ENCODE measurements around the gene PTPRN2.

Gene PTPRN2

GRCh38 chr7:157975401-157976372 lies 611.9 kb downstream of the PTPRN2 start:
- no peak overlapping the region for H3K4me2 ChIP-seq (ENCODE audit: low read length)
- H3K27me3 ChIP-seq (ENCODE audit: insufficient read depth, low read length, poor library complexity): no peaks in the 10 kb centered on the region
- H3K27ac ChIP-seq (ENCODE audit: low read depth, low read length): no peak overlapping the region
- H2AK5ac ChIP-seq (ENCODE audit: low read length): no peak overlapping the region
- H3K36me3 ChIP-seq (ENCODE audit: control insufficient read depth, insufficient read depth, low read length): no peaks in the 10 kb centered on the region
- no peak overlapping the region for H3K18ac ChIP-seq (ENCODE audit: low read length)
- H3K4me3 ChIP-seq (ENCODE audit: low read length): no peak overlapping the region
- H3K4me1 ChIP-seq (ENCODE audit: control insufficient read depth, low read depth, low read length): no peaks in the 10 kb centered on the region
- no peak overlapping the region for H2BK15ac ChIP-seq (replicated peaks; ENCODE audit: low read depth)
- no peak overlapping the region for H3K56ac ChIP-seq (ENCODE audit: low read length)
- no peak overlapping the region for H3K23ac ChIP-seq (ENCODE audit: low read length)
- no peak overlapping the region for H4K8ac ChIP-seq (ENCODE audit: low read depth, low read length)
- H3K79me1 ChIP-seq (ENCODE audit: low read length): no peaks in the 10 kb centered on the region
- H4K5ac ChIP-seq (ENCODE audit: low read length): no peak overlapping the region
- no peaks in the 10 kb centered on the region for H3K79me2 ChIP-seq (ENCODE audit: control insufficient read depth, insufficient read depth, low read length)
- no CpG with 5 or more reads among the region's 21 CpGs for WGBS (ENCODE audit: extremely low coverage, insufficient coverage, low lambda C conversion rate)
- no peak overlapping the region for H2BK120ac ChIP-seq (ENCODE audit: low read depth, low read length)
- no peak for DNase-seq
- H3K9ac ChIP-seq (ENCODE audit: low read length): no peak overlapping the region
- H3K4ac ChIP-seq (ENCODE audit: low read depth, low read length): no peak overlapping the region
- no peak overlapping the region for H2BK5ac ChIP-seq (ENCODE audit: low read length)

GRCh38 chr7:157974678-157975230 lies 612.9 kb downstream of the PTPRN2 start:
- Histone ChIP-seq H3K4me2 (ENCODE audit: low read length) (no peak overlapping the region), H3K27me3 (ENCODE audit: insufficient read depth, low read length, poor library complexity) (no peaks in the 10 kb centered on the region), H3K79me1 (ENCODE audit: low read length) (no peaks in the 10 kb centered on the region), H2BK5ac (ENCODE audit: low read length) (no peak overlapping the region), H3K36me3 (ENCODE audit: control insufficient read depth, insufficient read depth, low read length) (no peaks in the 10 kb centered on the region), H2BK120ac (ENCODE audit: low read depth, low read length) (no peak overlapping the region), H2BK15ac (replicated peaks; ENCODE audit: low read depth) (no peak overlapping the region), H3K79me2 (ENCODE audit: control insufficient read depth, insufficient read depth, low read length) (no peaks in the 10 kb centered on the region), H3K9ac (ENCODE audit: low read length) (no peak overlapping the region), H3K23ac (ENCODE audit: low read length) (no peak overlapping the region), H3K27ac (ENCODE audit: low read depth, low read length) (no peak overlapping the region), H3K4ac (ENCODE audit: low read depth, low read length) (no peak overlapping the region), H3K18ac (ENCODE audit: low read length) (no peak overlapping the region), H4K5ac (ENCODE audit: low read length) (no peak overlapping the region), H4K8ac (ENCODE audit: low read depth, low read length) (no peak overlapping the region), H2AK5ac (ENCODE audit: low read length) (no peak overlapping the region), H3K4me3 (ENCODE audit: low read length) (no peak overlapping the region), H3K4me1 (ENCODE audit: control insufficient read depth, low read depth, low read length) (no peaks in the 10 kb centered on the region), H3K56ac (ENCODE audit: low read length) (no peak overlapping the region)
- no peak for DNase-seq
- WGBS (ENCODE audit: extremely low coverage, insufficient coverage, low lambda C conversion rate): no CpG with 5 or more reads among the region's 11 CpGs

GRCh38 chr7:157973971-157974677 lies 613.5 kb downstream of the PTPRN2 start:
- no peak overlapping the region for H3K56ac ChIP-seq (ENCODE audit: low read length)
- no peak overlapping the region for H3K9ac ChIP-seq (ENCODE audit: low read length)
- no peaks in the 10 kb centered on the region for H3K27me3 ChIP-seq (ENCODE audit: insufficient read depth, low read length, poor library complexity)
- WGBS (ENCODE audit: extremely low coverage, insufficient coverage, low lambda C conversion rate): no CpG with 5 or more reads among the region's 23 CpGs
- no peaks in the 10 kb centered on the region for H3K79me1 ChIP-seq (ENCODE audit: low read length)
- peak; percentile 21 for DNase-seq
- H3K4me3 ChIP-seq (ENCODE audit: low read length): no peak overlapping the region
- no peak overlapping the region for H3K18ac ChIP-seq (ENCODE audit: low read length)
- H3K4me2 ChIP-seq (ENCODE audit: low read length): no peak overlapping the region
- no peak overlapping the region for H4K8ac ChIP-seq (ENCODE audit: low read depth, low read length)
- no peak overlapping the region for H3K27ac ChIP-seq (ENCODE audit: low read depth, low read length)
- no peaks in the 10 kb centered on the region for H3K79me2 ChIP-seq (ENCODE audit: control insufficient read depth, insufficient read depth, low read length)
- H3K36me3 ChIP-seq (ENCODE audit: control insufficient read depth, insufficient read depth, low read length): no peaks in the 10 kb centered on the region
- no peak overlapping the region for H4K5ac ChIP-seq (ENCODE audit: low read length)
- no peak overlapping the region for H3K4ac ChIP-seq (ENCODE audit: low read depth, low read length)
- H3K4me1 ChIP-seq (ENCODE audit: control insufficient read depth, low read depth, low read length): no peaks in the 10 kb centered on the region
- no peak overlapping the region for H2BK120ac ChIP-seq (ENCODE audit: low read depth, low read length)
- H2AK5ac ChIP-seq (ENCODE audit: low read length): no peak overlapping the region
- H2BK15ac ChIP-seq (replicated peaks; ENCODE audit: low read depth): no peak overlapping the region
- no peak overlapping the region for H3K23ac ChIP-seq (ENCODE audit: low read length)
- H2BK5ac ChIP-seq (ENCODE audit: low read length): no peak overlapping the region

- no peak overlapping the region for H3K4me3 ChIP-seq (ENCODE audit: low read length)
- H3K18ac ChIP-seq (ENCODE audit: low read length): no peak overlapping the region
- no peak for DNase-seq
- H3K4me1 ChIP-seq (ENCODE audit: control insufficient read depth, low read depth, low read length): no peaks in the 10 kb centered on the region
- no peaks in the 10 kb centered on the region for H3K27me3 ChIP-seq (ENCODE audit: insufficient read depth, low read length, poor library complexity)
- no peak overlapping the region for H4K8ac ChIP-seq (ENCODE audit: low read depth, low read length)
- no peak overlapping the region for H3K27ac ChIP-seq (ENCODE audit: low read depth, low read length)
- no CpG with 5 or more reads among the region's 5 CpGs for WGBS (ENCODE audit: extremely low coverage, insufficient coverage, low lambda C conversion rate)
- H3K79me1 ChIP-seq (ENCODE audit: low read length): no peaks in the 10 kb centered on the region
- no peak overlapping the region for H3K9ac ChIP-seq (ENCODE audit: low read length)
- H3K79me2 ChIP-seq (ENCODE audit: control insufficient read depth, insufficient read depth, low read length): no peaks in the 10 kb centered on the region
- no peak overlapping the region for H2BK120ac ChIP-seq (ENCODE audit: low read depth, low read length)
- no peak overlapping the region for H3K56ac ChIP-seq (ENCODE audit: low read length)
- H2BK15ac ChIP-seq (replicated peaks; ENCODE audit: low read depth): no peak overlapping the region
- H3K4ac ChIP-seq (ENCODE audit: low read depth, low read length): no peak overlapping the region
- no peak overlapping the region for H4K5ac ChIP-seq (ENCODE audit: low read length)
- no peak overlapping the region for H3K23ac ChIP-seq (ENCODE audit: low read length)
- H3K36me3 ChIP-seq (ENCODE audit: control insufficient read depth, insufficient read depth, low read length): no peaks in the 10 kb centered on the region
- H2BK5ac ChIP-seq (ENCODE audit: low read length): no peak overlapping the region
- H2AK5ac ChIP-seq (ENCODE audit: low read length): no peak overlapping the region
- no peak overlapping the region for H3K4me2 ChIP-seq (ENCODE audit: low read length)
These were observed 614.7 kb downstream of the PTPRN2 start for GRCh38 chr7:157972914-157973313.

GRCh38 chr7:157971501-157971900 lies 616.1 kb downstream of the PTPRN2 start:
- H2BK15ac ChIP-seq (replicated peaks; ENCODE audit: low read depth): no peak overlapping the region
- no peaks in the 10 kb centered on the region for H3K4me1 ChIP-seq (ENCODE audit: control insufficient read depth, low read depth, low read length)
- DNase-seq: no peak
- H3K36me3 ChIP-seq (ENCODE audit: control insufficient read depth, insufficient read depth, low read length): no peaks in the 10 kb centered on the region
- no peak overlapping the region for H3K4me3 ChIP-seq (ENCODE audit: low read length)
- WGBS (ENCODE audit: extremely low coverage, insufficient coverage, low lambda C conversion rate): no CpG with 5 or more reads among the region's 5 CpGs
- H3K4me2 ChIP-seq (ENCODE audit: low read length): no peak overlapping the region
- no peak overlapping the region for H3K27ac ChIP-seq (ENCODE audit: low read depth, low read length)
- H3K9ac ChIP-seq (ENCODE audit: low read length): no peak overlapping the region
- no peak overlapping the region for H4K8ac ChIP-seq (ENCODE audit: low read depth, low read length)
- H3K56ac ChIP-seq (ENCODE audit: low read length): no peak overlapping the region
- no peaks in the 10 kb centered on the region for H3K79me2 ChIP-seq (ENCODE audit: control insufficient read depth, insufficient read depth, low read length)
- no peak overlapping the region for H2BK120ac ChIP-seq (ENCODE audit: low read depth, low read length)
- no peaks in the 10 kb centered on the region for H3K79me1 ChIP-seq (ENCODE audit: low read length)
- H3K18ac ChIP-seq (ENCODE audit: low read length): no peak overlapping the region
- no peak overlapping the region for H2AK5ac ChIP-seq (ENCODE audit: low read length)
- no peak overlapping the region for H4K5ac ChIP-seq (ENCODE audit: low read length)
- no peaks in the 10 kb centered on the region for H3K27me3 ChIP-seq (ENCODE audit: insufficient read depth, low read length, poor library complexity)
- H3K4ac ChIP-seq (ENCODE audit: low read depth, low read length): no peak overlapping the region
- no peak overlapping the region for H2BK5ac ChIP-seq (ENCODE audit: low read length)
- no peak overlapping the region for H3K23ac ChIP-seq (ENCODE audit: low read length)
